Fibroblast of villous mesenchyme (primary cell): ENCODE data around the gene CXCR3. TPM values are rescaled to one million over a fixed set of nuclear protein-coding genes. Genes with fewer than 3 reads are reported as not detected.
A peak's percentile ranks its signal among the peaks of the same experiment; 100 is the strongest.

Experiments used
- DNase-seq: peaks from one replicate; pipeline ENCODE4 v3.0.0-alpha.2; 2010; ENCODE audit warnings: low read depth
- H3K4me3 ChIP-seq: 2 replicates; pipeline ENCODE4 v1.5.1; 2011; ENCODE audit warnings: low read depth, mild to moderate bottlenecking, low read length
- total RNA-seq: library from RNA; depleted of rRNA; stranded (reverse); fragments of >200 nt; gene quantifications from 2 replicates; pipeline ENCODE4 v1.2.3, GENCODE V29; 2012
- TF ChIP-seq, protein P1 (sequence below): IDR thresholded peaks from 2 replicates; pipeline ENCODE4 v1.5.1; 2012; ENCODE audit warnings: low read depth, mild to moderate bottlenecking, low read length; ENCODE audit not compliant: insufficient read depth

The CXCR3 gene
- total RNA-seq, 1 donor: not detected

- DNase-seq: no peak
- TF ChIP-seq, protein P1, sequence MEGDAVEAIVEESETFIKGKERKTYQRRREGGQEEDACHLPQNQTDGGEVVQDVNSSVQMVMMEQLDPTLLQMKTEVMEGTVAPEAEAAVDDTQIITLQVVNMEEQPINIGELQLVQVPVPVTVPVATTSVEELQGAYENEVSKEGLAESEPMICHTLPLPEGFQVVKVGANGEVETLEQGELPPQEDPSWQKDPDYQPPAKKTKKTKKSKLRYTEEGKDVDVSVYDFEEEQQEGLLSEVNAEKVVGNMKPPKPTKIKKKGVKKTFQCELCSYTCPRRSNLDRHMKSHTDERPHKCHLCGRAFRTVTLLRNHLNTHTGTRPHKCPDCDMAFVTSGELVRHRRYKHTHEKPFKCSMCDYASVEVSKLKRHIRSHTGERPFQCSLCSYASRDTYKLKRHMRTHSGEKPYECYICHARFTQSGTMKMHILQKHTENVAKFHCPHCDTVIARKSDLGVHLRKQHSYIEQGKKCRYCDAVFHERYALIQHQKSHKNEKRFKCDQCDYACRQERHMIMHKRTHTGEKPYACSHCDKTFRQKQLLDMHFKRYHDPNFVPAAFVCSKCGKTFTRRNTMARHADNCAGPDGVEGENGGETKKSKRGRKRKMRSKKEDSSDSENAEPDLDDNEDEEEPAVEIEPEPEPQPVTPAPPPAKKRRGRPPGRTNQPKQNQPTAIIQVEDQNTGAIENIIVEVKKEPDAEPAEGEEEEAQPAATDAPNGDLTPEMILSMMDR: no peak
Measured at GRCh38 chrX:71634366-71634765, 16.1 kb upstream of the CXCR3 start.

GRCh38 chrX:71632923-71633657 is 14.8 kb upstream of the CXCR3 start:
- H3K4me3 ChIP-seq: no peak overlapping the region
- TF ChIP-seq, protein P1: no peak
- peak; percentile 21 for DNase-seq

More at GRCh38 chrX:71634366-71634765, 16.1 kb upstream of the CXCR3 start:
- H3K4me3 ChIP-seq: no peak overlapping the region

DNA sequence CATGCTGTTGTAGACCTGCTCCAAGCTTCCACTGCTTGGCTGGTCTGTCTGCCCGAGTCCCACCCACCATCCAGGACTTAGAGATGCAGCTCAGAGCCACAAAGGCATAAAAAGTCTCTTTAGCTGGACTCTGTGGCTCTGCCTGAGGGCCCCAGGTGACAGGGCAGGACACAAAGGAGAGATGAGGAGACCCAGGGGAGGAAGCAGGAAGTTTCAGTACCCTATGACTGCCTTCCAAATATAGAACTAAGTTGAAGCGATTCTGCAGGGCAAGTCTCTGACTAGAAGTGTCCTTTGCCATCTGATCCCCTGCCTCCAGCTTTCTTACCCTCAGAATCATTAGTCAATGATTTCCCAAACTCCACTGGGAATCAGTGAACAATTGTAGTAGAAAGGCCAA is 11.2 kb upstream of the CXCR3 start:
- H3K4me3 ChIP-seq: no peak overlapping the region
- TF ChIP-seq, protein P1: no peak
- no peak for DNase-seq

GRCh38 chrX:71627588-71628404 is 9.5 kb upstream of the CXCR3 start:
- H3K4me3 ChIP-seq: no peak overlapping the region
- DNase-seq: no peak
- TF ChIP-seq, protein P1: no peak

DNA sequence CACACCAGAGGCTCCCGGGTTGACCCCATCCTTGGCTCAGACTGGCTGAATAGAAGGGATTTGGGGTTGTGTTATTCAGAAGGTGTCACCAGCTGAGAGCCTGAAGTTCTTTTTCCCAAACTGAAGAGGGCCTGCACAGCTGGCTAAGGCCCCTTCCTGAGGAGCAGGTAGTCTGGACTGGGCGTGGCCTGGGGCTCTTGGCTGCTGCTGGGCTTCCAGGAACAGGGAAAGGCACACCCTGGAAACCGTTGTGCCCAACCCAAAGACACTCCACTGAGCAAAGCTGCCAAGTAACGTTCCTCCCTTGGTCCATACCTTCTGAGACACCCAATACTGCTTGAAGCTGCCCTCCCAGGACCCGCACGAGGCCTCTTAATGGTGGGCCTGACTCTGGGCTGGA is 8.3 kb upstream of the CXCR3 start:
- TF ChIP-seq, protein P1: no peak
- no peak for DNase-seq
- no peak overlapping the region for H3K4me3 ChIP-seq

DNA sequence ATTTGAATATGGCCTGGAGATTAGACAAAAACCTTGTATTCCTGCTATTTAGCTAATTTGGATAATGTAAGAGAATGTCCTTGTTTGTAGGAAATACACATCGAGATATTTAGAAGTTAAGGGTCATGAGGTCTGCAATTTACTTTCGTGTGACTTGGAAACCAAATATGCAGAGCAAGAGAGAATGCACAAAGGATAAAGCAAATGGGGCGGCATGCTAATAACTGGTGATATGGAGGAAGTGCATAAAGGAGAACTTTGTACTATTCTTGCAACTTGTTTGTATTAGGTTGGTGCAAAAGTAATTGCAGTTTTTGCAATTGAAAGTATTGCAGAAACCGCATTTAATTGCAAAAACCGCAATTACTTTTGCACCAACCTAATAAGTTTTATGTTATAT is 7.2 kb upstream of the CXCR3 start:
- TF ChIP-seq, protein P1: no peak
- no peak overlapping the region for H3K4me3 ChIP-seq
- DNase-seq: no peak
